Measurements from ENCODE around the gene MSI1.

DNA sequence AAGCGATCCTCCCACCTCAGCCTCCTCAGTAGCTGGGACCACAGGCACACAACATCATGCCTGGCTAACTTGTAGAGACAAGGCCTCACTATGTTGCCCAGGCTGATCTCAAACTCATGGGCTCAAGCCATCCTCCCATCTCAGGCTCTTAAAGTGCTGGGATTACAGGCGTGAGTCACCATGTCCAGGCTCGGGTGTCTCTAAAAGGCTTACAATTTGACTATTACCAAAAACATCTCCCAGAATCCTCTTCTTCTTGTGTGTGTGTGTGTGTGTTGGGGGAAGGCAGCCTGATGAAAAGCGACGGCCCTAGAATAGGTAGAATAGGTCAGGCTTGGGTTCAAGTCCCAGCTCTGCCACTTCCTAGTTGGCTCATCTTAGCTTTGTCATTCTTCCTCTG lies 16.8 kb downstream of the MSI1 start:
- no peak for TF ChIP-seq SIN3A (IDR thresholded peaks at IDR 0.05; ENCODE audit: low read depth, low read length)
- no peak for TF ChIP-seq SREBF2 (IDR thresholded peaks at IDR 0.05; ENCODE audit: low read length)
- TF ChIP-seq TCF7 (IDR thresholded peaks at IDR 0.05; ENCODE audit: borderline replicate concordance) = no peak
- no peak for TF ChIP-seq SMC3 (IDR thresholded peaks at IDR 0.05; ENCODE audit: borderline replicate concordance, low read length)
- no peak for TF ChIP-seq KDM1A (IDR thresholded peaks at IDR 0.05; ENCODE audit: borderline replicate concordance)
- TF ChIP-seq, protein P1, sequence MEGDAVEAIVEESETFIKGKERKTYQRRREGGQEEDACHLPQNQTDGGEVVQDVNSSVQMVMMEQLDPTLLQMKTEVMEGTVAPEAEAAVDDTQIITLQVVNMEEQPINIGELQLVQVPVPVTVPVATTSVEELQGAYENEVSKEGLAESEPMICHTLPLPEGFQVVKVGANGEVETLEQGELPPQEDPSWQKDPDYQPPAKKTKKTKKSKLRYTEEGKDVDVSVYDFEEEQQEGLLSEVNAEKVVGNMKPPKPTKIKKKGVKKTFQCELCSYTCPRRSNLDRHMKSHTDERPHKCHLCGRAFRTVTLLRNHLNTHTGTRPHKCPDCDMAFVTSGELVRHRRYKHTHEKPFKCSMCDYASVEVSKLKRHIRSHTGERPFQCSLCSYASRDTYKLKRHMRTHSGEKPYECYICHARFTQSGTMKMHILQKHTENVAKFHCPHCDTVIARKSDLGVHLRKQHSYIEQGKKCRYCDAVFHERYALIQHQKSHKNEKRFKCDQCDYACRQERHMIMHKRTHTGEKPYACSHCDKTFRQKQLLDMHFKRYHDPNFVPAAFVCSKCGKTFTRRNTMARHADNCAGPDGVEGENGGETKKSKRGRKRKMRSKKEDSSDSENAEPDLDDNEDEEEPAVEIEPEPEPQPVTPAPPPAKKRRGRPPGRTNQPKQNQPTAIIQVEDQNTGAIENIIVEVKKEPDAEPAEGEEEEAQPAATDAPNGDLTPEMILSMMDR (IDR thresholded peaks at IDR 0.05 in 2 of 3, conservative IDR thresholded peaks at IDR 0.05 in 1 of 3; ENCODE audit: control insufficient read depth in 2 of 3, extremely low read depth in 1 of 3, insufficient read depth in 1 of 3, low read depth in 3 of 3, low read length in 3 of 3) = no peak
- TF ChIP-seq EZH2 (IDR thresholded peaks at IDR 0.05; ENCODE audit: borderline replicate concordance, control insufficient read depth, low read depth, low read length) = no peak
- TF ChIP-seq SUZ12 (IDR thresholded peaks at IDR 0.05; ENCODE audit: unreplicated experiment) = no peak
- no peak for TF ChIP-seq ZNF24 (IDR thresholded peaks at IDR 0.05)
- no peak for TF ChIP-seq RELA (IDR thresholded peaks at IDR 0.05; ENCODE audit: borderline replicate concordance, partially characterized antibody)
- TF ChIP-seq, protein P2, sequence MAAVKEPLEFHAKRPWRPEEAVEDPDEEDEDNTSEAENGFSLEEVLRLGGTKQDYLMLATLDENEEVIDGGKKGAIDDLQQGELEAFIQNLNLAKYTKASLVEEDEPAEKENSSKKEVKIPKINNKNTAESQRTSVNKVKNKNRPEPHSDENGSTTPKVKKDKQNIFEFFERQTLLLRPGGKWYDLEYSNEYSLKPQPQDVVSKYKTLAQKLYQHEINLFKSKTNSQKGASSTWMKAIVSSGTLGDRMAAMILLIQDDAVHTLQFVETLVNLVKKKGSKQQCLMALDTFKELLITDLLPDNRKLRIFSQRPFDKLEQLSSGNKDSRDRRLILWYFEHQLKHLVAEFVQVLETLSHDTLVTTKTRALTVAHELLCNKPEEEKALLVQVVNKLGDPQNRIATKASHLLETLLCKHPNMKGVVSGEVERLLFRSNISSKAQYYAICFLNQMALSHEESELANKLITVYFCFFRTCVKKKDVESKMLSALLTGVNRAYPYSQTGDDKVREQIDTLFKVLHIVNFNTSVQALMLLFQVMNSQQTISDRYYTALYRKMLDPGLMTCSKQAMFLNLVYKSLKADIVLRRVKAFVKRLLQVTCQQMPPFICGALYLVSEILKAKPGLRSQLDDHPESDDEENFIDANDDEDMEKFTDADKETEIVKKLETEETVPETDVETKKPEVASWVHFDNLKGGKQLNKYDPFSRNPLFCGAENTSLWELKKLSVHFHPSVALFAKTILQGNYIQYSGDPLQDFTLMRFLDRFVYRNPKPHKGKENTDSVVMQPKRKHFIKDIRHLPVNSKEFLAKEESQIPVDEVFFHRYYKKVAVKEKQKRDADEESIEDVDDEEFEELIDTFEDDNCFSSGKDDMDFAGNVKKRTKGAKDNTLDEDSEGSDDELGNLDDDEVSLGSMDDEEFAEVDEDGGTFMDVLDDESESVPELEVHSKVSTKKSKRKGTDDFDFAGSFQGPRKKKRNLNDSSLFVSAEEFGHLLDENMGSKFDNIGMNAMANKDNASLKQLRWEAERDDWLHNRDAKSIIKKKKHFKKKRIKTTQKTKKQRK (IDR thresholded peaks at IDR 0.05; ENCODE audit: low read depth, low read length) = no peak
- TF ChIP-seq BRCA1 (IDR thresholded peaks at IDR 0.05; ENCODE audit: low read depth, low read length) = no peak
- no peak for TF ChIP-seq POU2F2 (IDR thresholded peaks at IDR 0.05; ENCODE audit: borderline replicate concordance, low read depth, low read length)

Data from GM12878 (cell line).